OCI-LY3 (cell line): ENCODE measurements around the gene UFSP1.

ENCODE experiments used
- EZH2phosphoT487 ChIP-seq: fragments of 200-600 bp; shearing (Covaris generic); IDR thresholded peaks from 2 replicates; pipeline ENCODE4 v1.6.1; 2018; ENCODE audit warnings: antibody characterized with exemption, mixed run types, low read depth
- TF ChIP-seq, protein P1 (sequence below): fragments of 200-600, 300-600 bp; sonication (generic); IDR thresholded peaks from 2 replicates; pipeline ENCODE4 v1.5.1; 2014; ENCODE audit warnings: antibody characterized with exemption, low read length, low read depth

DNA sequence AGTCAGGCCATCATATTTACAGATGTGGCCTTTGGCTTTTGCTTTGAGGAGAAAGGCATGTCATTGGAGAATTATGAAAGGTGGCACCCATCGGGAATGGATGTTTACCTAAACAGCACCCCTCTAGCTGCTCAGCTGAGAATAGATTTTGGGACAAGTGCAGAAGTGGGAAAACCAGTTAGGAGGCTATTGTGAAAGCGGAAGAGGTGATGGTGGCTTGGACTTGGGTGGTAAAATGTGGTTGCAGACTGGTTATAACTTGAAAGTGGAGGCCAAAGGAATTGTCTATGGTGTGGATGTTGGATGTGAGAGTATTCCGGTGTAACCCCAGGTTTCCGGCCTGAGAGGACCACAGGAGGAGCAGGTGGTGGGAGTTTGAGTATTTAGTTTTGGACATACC is 42.2 kb downstream of the UFSP1 start:
- TF ChIP-seq, protein P1, sequence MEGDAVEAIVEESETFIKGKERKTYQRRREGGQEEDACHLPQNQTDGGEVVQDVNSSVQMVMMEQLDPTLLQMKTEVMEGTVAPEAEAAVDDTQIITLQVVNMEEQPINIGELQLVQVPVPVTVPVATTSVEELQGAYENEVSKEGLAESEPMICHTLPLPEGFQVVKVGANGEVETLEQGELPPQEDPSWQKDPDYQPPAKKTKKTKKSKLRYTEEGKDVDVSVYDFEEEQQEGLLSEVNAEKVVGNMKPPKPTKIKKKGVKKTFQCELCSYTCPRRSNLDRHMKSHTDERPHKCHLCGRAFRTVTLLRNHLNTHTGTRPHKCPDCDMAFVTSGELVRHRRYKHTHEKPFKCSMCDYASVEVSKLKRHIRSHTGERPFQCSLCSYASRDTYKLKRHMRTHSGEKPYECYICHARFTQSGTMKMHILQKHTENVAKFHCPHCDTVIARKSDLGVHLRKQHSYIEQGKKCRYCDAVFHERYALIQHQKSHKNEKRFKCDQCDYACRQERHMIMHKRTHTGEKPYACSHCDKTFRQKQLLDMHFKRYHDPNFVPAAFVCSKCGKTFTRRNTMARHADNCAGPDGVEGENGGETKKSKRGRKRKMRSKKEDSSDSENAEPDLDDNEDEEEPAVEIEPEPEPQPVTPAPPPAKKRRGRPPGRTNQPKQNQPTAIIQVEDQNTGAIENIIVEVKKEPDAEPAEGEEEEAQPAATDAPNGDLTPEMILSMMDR: no peak
- no peak for TF ChIP-seq EZH2phosphoT487
